ENCODE results near the gene CORO7.
"Not testable (repeated sequence)": the region's sequence is repeated elsewhere in the genome, so short reads cannot be mapped to it uniquely, and the experiment has no call there.

The CORO7 gene

GRCh38 chr16:4340443-4340842 lies 76.0 kb downstream of the CORO7 start:
- DNase-seq (ENCODE audit: extremely low read depth in 1 of 2, low read depth in 1 of 2): no peak

GRCh38 chr16:4339909-4340308 lies 76.5 kb downstream of the CORO7 start:
- no peak for DNase-seq (ENCODE audit: extremely low read depth in 1 of 2, low read depth in 1 of 2)

- DNase-seq (ENCODE audit: extremely low read depth in 1 of 2, low read depth in 1 of 2): no peak
Observed at GRCh38 chr16:4339455-4339854, 76.9 kb downstream of the CORO7 start.

- no peak for DNase-seq (ENCODE audit: extremely low read depth in 1 of 2, low read depth in 1 of 2)
Observed at GRCh38 chr16:4338712-4339299, 77.6 kb downstream of the CORO7 start.

GRCh38 chr16:4338125-4338582 lies 78.2 kb downstream of the CORO7 start:
- no peak for DNase-seq (ENCODE audit: extremely low read depth in 1 of 2, low read depth in 1 of 2)

GRCh38 chr16:4337540-4338088 lies 78.8 kb downstream of the CORO7 start:
- DNase-seq (ENCODE audit: extremely low read depth in 1 of 2, low read depth in 1 of 2): no peak

- DNase-seq (ENCODE audit: extremely low read depth in 1 of 2, low read depth in 1 of 2): no peak
Observed at GRCh38 chr16:4336701-4337539, 79.5 kb downstream of the CORO7 start.

- no peak for DNase-seq (ENCODE audit: extremely low read depth in 1 of 2, low read depth in 1 of 2)
Observed at GRCh38 chr16:4334724-4335495, 81.5 kb downstream of the CORO7 start.

GRCh38 chr16:4333714-4334113 lies 82.7 kb downstream of the CORO7 start:
- DNase-seq (ENCODE audit: extremely low read depth in 1 of 2, low read depth in 1 of 2): not testable (repeated sequence)

GRCh38 chr16:4333308-4333638 lies 83.1 kb downstream of the CORO7 start:
- DNase-seq (ENCODE audit: extremely low read depth in 1 of 2, low read depth in 1 of 2): no peak

- DNase-seq (ENCODE audit: extremely low read depth in 1 of 2, low read depth in 1 of 2): no peak
Observed at GRCh38 chr16:4332623-4333307, 83.6 kb downstream of the CORO7 start.

- DNase-seq (ENCODE audit: extremely low read depth in 1 of 2, low read depth in 1 of 2): no peak
Observed at GRCh38 chr16:4332083-4332482, 84.3 kb downstream of the CORO7 start.

GRCh38 chr16:4330277-4330874 lies 86.0 kb downstream of the CORO7 start:
- DNase-seq (ENCODE audit: extremely low read depth in 1 of 2, low read depth in 1 of 2): peak; percentile 32 to 43

- no peak for DNase-seq (ENCODE audit: extremely low read depth in 1 of 2, low read depth in 1 of 2)
Observed at GRCh38 chr16:4328782-4329775, 87.3 kb downstream of the CORO7 start.

- peak in 1 of 2 donors; percentile 44 for DNase-seq (ENCODE audit: extremely low read depth in 1 of 2, low read depth in 1 of 2)
Observed at GRCh38 chr16:4328046-4328781, 88.2 kb downstream of the CORO7 start.

GRCh38 chr16:4327386-4328045 lies 88.9 kb downstream of the CORO7 start:
- DNase-seq (ENCODE audit: extremely low read depth in 1 of 2, low read depth in 1 of 2): no peak

- DNase-seq (ENCODE audit: extremely low read depth in 1 of 2, low read depth in 1 of 2): no peak
Observed at GRCh38 chr16:4325253-4325758, 91.1 kb downstream of the CORO7 start.
